ENCODE data around the gene TPRA1. TPM values are rescaled to one million over a fixed set of nuclear protein-coding genes. Genes with fewer than 3 reads are reported as not detected.

TPRA1 gene
- total RNA-seq, 1 experiment from 2014 or later = 58.5 TPM

DNA sequence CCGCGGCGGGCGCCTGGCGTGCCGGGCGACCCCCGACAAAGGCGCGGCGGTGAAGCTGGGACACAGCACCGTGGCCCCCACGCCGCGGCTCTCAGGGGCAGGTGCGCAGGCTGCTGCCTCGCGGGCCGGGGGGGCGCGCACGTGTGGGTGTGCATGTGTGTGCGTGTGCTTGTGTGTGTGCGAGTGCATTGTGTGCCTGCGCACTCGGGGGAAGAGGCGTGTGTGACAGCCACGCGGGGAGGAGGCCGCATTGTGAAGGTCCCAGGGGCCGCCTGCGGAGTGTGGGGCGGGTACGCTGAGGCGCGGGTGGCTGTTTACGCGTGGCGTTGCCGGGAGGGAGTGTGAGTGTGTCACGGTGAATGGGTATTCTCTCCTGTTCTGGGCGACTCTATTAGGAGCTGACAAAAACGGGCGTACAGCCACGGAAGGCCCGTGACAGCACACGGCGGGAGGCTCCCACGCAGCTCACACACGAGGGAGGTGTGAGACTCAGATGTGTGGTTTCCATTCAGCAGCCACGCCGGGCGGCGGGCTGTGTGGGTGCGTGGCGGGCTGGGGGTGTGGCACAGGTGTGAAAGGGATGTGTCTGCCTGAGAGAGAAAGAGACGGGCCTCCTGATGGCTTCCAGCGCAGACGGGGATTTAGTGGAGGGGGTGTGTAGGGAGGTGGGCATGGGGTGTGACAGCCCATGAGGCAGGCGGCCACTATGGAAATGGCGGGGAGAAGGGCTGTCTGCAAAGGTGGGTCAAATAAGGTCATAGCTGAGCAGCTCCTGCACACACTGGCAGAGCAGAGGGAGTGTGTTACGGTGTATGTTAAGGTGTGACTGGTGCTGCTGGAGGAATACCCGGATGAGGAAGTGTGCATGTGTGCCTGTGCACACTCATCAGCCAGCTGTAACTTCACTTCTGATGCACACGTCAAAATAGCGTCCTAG lies 39.2 kb upstream of the TPRA1 start:
- H3K4me2 ChIP-seq = peak overlapping the region; percentile 100
- 0 out of 2 replicates have a peak, but pooled peaks cover 5% of the 10 kb centered on the region for H3K27me3 ChIP-seq (ENCODE audit: insufficient read depth, low read depth)
- H3F3A ChIP-seq (ENCODE audit: insufficient read depth, low read depth) = peaks cover 14% of the 10 kb centered on the region
- H3K4me1 ChIP-seq (replicated peaks; ENCODE audit: insufficient read depth) = peaks cover 8% of the 10 kb centered on the region
- no peak for DNase-seq
- CTCF ChIA-PET = interaction anchor here (0.6 kb wide), 1 partner anchor 18 kb away, joined by 4 read pairs; no protein-coding TSS in a partner anchor
- no peak overlapping the region for H3K27ac ChIP-seq
- no peaks in the 10 kb centered on the region for H4K20me1 ChIP-seq (ENCODE audit: insufficient read depth)
- TF ChIP-seq EZH2 (IDR thresholded peaks at IDR 0.05; ENCODE audit: low read depth) = no peak
- TF ChIP-seq, protein P1, sequence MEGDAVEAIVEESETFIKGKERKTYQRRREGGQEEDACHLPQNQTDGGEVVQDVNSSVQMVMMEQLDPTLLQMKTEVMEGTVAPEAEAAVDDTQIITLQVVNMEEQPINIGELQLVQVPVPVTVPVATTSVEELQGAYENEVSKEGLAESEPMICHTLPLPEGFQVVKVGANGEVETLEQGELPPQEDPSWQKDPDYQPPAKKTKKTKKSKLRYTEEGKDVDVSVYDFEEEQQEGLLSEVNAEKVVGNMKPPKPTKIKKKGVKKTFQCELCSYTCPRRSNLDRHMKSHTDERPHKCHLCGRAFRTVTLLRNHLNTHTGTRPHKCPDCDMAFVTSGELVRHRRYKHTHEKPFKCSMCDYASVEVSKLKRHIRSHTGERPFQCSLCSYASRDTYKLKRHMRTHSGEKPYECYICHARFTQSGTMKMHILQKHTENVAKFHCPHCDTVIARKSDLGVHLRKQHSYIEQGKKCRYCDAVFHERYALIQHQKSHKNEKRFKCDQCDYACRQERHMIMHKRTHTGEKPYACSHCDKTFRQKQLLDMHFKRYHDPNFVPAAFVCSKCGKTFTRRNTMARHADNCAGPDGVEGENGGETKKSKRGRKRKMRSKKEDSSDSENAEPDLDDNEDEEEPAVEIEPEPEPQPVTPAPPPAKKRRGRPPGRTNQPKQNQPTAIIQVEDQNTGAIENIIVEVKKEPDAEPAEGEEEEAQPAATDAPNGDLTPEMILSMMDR (conservative IDR thresholded peaks at IDR 0.05) = no peak
- H3K9me3 ChIP-seq (ENCODE audit: insufficient read depth, low read depth) = no peaks in the 10 kb centered on the region
- H3K36me3 ChIP-seq (ENCODE audit: low read depth) = no peaks in the 10 kb centered on the region
- peak overlapping the region; percentile 77 for H2AFZ ChIP-seq
- H3K9me2 ChIP-seq (ENCODE audit: insufficient read depth) = no peaks in the 10 kb centered on the region
- H3K79me2 ChIP-seq (ENCODE audit: low read depth) = peaks cover 7% of the 10 kb centered on the region; the same call in 1 of the 2 replicates
- intact Hi-C loops (cut with micrococcal nuclease; ENCODE audit: unreplicated experiment) = no loop called here
- POLR2A ChIA-PET (ENCODE audit: unreplicated experiment) = no interaction called here
- BruUV-seq (replicated peaks) = no TSS peak
- H3K4me3 ChIP-seq = peak overlapping the region; percentile 69

DNA sequence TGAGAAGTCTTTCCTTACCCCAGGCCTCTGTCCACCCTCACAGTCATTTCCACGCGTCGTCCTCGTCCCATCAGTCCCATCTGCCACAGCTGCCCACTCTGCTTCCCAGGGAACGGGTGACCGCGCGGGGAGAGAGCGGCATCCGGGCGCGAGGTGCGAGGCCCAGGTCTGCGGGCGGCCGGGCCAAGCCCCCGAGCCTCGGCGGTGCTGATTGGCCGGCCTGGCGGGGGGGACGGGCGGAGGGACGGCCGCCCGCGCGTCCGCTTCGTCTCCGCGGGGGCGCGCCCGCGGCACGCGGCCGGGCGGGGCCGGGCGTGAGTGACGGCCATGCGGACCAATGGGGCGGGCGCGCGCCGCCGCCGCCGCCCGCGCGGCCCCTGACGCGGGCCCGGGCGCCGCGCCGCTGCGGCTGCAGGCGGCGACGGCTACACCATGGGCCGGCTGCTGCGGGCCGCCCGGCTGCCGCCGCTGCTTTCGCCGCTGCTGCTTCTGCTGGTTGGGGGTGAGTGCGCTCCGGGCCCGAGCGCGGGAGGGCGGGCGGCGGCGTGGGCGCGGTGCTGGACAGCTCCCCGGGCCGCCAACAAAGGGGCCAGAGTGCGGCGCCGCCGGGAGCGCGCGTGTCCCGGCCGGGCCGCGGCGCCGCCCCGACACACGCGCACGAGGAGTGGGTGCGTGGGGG lies 38.4 kb upstream of the TPRA1 start, which contains the start of gene PODXL2:
TSS of gene PODXL2 (plus strand) at position 398 of the 679 bp plus-strand sequence. CDS start at position 433, 35 bp downstream.
- CTCF ChIA-PET = interaction anchor here (0.6 kb wide), 1 partner anchor 19 kb away, joined by 4 read pairs; no protein-coding TSS in a partner anchor
- H3K4me3 ChIP-seq = peak within 1 kb of the TSS; percentile 69
- H3F3A ChIP-seq (ENCODE audit: insufficient read depth, low read depth) = peaks cover 14% of the 10 kb centered on the region
- peak in 1 of 2 experiments; percentile 59 for DNase-seq
- POLR2A ChIA-PET (ENCODE audit: unreplicated experiment) = no interaction called here
- H4K20me1 ChIP-seq (ENCODE audit: insufficient read depth) = no peaks in the 10 kb centered on the region
- intact Hi-C loops (cut with micrococcal nuclease; ENCODE audit: unreplicated experiment) = no loop called here
- 0 out of 2 replicates have a peak, but pooled peaks cover 5% of the 10 kb centered on the region for H3K27me3 ChIP-seq (ENCODE audit: insufficient read depth, low read depth)
- no peaks in the 10 kb centered on the region for H3K36me3 ChIP-seq (ENCODE audit: low read depth)
- no peak within 1 kb of the TSS for H3K27ac ChIP-seq
- H2AFZ ChIP-seq = peak within 1 kb of the TSS; percentile 77
- H3K79me2 ChIP-seq (ENCODE audit: low read depth) = peaks cover 7% of the 10 kb centered on the region; the same call in 1 of the 2 replicates
- TF ChIP-seq, protein P1 (conservative IDR thresholded peaks at IDR 0.05) = no peak
- no peak for TF ChIP-seq EZH2 (IDR thresholded peaks at IDR 0.05; ENCODE audit: low read depth)
- no peaks in the 10 kb centered on the region for H3K9me3 ChIP-seq (ENCODE audit: insufficient read depth, low read depth)
- H3K4me1 ChIP-seq (replicated peaks; ENCODE audit: insufficient read depth) = peaks cover 8% of the 10 kb centered on the region
- BruUV-seq (replicated peaks) = no TSS peak
- no peaks in the 10 kb centered on the region for H3K9me2 ChIP-seq (ENCODE audit: insufficient read depth)
- peak within 1 kb of the TSS; percentile 100 for H3K4me2 ChIP-seq

DNA sequence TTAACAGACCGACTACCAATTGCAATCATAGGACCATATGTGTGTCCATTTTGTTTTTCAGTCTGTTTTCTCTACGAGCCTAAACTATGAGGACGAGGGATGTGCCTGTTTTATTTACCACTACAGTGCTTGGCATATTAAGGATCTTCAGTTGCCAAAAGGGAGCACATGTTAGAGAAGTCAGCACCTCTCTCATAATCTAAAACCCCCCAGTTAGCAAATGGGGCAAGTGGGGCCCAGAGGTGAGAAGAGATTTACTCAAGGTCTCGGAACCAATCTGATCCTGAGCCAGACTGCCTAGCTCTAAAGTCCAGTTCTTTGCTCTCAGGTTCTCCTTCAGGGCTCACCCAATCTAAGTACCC lies 37.9 kb upstream of the TPRA1 start:
- BruUV-seq (replicated peaks) = no TSS peak
- Histone ChIP-seq H3K4me2 (peak overlapping the region; percentile 58), H3F3A (ENCODE audit: insufficient read depth, low read depth) (peaks cover 14% of the 10 kb centered on the region), H3K9me2 (ENCODE audit: insufficient read depth) (no peaks in the 10 kb centered on the region), H3K4me1 (replicated peaks; ENCODE audit: insufficient read depth) (peaks cover 8% of the 10 kb centered on the region), H3K79me2 (ENCODE audit: low read depth) (peaks cover 7% of the 10 kb centered on the region; the same call in 1 of the 2 replicates), H3K27me3 (ENCODE audit: insufficient read depth, low read depth) (0 out of 2 replicates have a peak, but pooled peaks cover 5% of the 10 kb centered on the region), H4K20me1 (ENCODE audit: insufficient read depth) (no peaks in the 10 kb centered on the region), H3K9me3 (ENCODE audit: insufficient read depth, low read depth) (no peaks in the 10 kb centered on the region), H3K4me3 (peak overlapping the region; percentile 38; the same call in 1 of the 2 replicates), H3K36me3 (ENCODE audit: low read depth) (no peaks in the 10 kb centered on the region), H2AFZ (no peak overlapping the region), H3K27ac (no peak overlapping the region)
- DNase-seq = no peak
- TF ChIP-seq, protein P1 (conservative IDR thresholded peaks at IDR 0.05) = no peak
- no peak for TF ChIP-seq EZH2 (IDR thresholded peaks at IDR 0.05; ENCODE audit: low read depth)
- POLR2A ChIA-PET (ENCODE audit: unreplicated experiment) = no interaction called here
- CTCF ChIA-PET = no interaction called here
- intact Hi-C loops (cut with micrococcal nuclease; ENCODE audit: unreplicated experiment) = no loop called here

All from PC-9 (cell line).